ENCODE results near the gene GMPPB. TPM values are rescaled to one million over a fixed set of nuclear protein-coding genes. Genes with fewer than 3 reads are reported as not detected.
A peak's percentile ranks its signal among the peaks of the same experiment; 100 is the strongest.

GMPPB gene
- total and polyA plus RNA-seq, 4 donors = 12.6 to 57.8 (median 35.6) TPM

- TF ChIP-seq RAD21 (IDR thresholded peaks at IDR 0.05) (no peak), JUND (IDR thresholded peaks at IDR 0.05) (no peak), SP1 (IDR thresholded peaks at IDR 0.05) (no peak), YY1 (IDR thresholded peaks at IDR 0.05) (no peak), GABPA (IDR thresholded peaks at IDR 0.05 in 1 of 2, conservative IDR thresholded peaks at IDR 0.05 in 1 of 2) (no peak), TAF1 (conservative IDR thresholded peaks at IDR 0.05) (no peak), HNF4A (conservative IDR thresholded peaks at IDR 0.05) (no peak), ZBTB33 (IDR thresholded peaks at IDR 0.05) (no peak), MAX (IDR thresholded peaks at IDR 0.05) (no peak)
- TF ChIP-seq, protein P1, sequence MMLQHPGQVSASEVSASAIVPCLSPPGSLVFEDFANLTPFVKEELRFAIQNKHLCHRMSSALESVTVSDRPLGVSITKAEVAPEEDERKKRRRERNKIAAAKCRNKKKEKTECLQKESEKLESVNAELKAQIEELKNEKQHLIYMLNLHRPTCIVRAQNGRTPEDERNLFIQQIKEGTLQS (IDR thresholded peaks at IDR 0.05) = no peak
- TF ChIP-seq, protein P2, sequence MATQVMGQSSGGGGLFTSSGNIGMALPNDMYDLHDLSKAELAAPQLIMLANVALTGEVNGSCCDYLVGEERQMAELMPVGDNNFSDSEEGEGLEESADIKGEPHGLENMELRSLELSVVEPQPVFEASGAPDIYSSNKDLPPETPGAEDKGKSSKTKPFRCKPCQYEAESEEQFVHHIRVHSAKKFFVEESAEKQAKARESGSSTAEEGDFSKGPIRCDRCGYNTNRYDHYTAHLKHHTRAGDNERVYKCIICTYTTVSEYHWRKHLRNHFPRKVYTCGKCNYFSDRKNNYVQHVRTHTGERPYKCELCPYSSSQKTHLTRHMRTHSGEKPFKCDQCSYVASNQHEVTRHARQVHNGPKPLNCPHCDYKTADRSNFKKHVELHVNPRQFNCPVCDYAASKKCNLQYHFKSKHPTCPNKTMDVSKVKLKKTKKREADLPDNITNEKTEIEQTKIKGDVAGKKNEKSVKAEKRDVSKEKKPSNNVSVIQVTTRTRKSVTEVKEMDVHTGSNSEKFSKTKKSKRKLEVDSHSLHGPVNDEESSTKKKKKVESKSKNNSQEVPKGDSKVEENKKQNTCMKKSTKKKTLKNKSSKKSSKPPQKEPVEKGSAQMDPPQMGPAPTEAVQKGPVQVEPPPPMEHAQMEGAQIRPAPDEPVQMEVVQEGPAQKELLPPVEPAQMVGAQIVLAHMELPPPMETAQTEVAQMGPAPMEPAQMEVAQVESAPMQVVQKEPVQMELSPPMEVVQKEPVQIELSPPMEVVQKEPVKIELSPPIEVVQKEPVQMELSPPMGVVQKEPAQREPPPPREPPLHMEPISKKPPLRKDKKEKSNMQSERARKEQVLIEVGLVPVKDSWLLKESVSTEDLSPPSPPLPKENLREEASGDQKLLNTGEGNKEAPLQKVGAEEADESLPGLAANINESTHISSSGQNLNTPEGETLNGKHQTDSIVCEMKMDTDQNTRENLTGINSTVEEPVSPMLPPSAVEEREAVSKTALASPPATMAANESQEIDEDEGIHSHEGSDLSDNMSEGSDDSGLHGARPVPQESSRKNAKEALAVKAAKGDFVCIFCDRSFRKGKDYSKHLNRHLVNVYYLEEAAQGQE (IDR thresholded peaks at IDR 0.05) = no peak
- Histone ChIP-seq H3K27ac (ENCODE audit: low read depth in 1 of 2, low read length in 2 of 2) (peak overlapping the region; percentile 71 to 90), H3K9me3 (ENCODE audit: control insufficient read depth in 4 of 4, low read length in 3 of 4) (no peaks in the 10 kb centered on the region), H3K4me3 (ENCODE audit: low read depth in 1 of 3, low read length in 3 of 3) (peak overlapping the region; percentile 57 to 69 (median 63)), H3K4me1 (ENCODE audit: control insufficient read depth in 4 of 4, insufficient read depth in 4 of 4, low read length in 3 of 4) (peaks cover 6 to 44% (median 32%) of the 10 kb centered on the region in 4 donors), H3K27me3 (ENCODE audit: control insufficient read depth in 4 of 4, insufficient read depth in 4 of 4, low read length in 3 of 4) (no peaks in the 10 kb centered on the region), H3K9ac (ENCODE audit: low read depth in 1 of 2, low read length in 2 of 2) (peak overlapping the region; percentile 53 to 80), H3K36me3 (ENCODE audit: control insufficient read depth in 4 of 4, insufficient read depth in 3 of 4, low read depth in 1 of 4, low read length in 3 of 4) (peaks cover 5 to 29% (median 11%) of the 10 kb centered on the region in 4 donors)
- WGBS = 25% methylated on average over 6 of the region's 6 CpGs
- DNase-seq (ENCODE audit: low spot score) = peak; percentile 40
These were observed 835 bp upstream of the GMPPB start for GRCh38 chr3:49724586-49724985.

DNA sequence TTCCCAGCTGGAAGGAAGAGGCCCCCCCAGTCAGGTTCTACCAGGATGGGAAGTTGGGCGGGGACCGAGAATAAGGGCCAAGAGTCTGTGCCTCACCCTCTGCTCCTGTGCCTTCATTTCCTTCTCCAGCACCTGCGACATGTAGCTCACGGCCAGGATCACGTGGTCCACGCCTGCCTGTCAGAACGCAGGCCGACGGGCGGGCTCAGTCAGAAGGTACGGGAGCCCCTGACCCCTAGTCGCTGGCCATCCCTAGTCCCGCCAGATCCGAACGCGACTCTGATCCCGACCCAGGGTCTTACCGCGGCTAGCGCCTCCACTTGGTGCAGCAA lies 489 bp downstream of the GMPPB start:
- H3K36me3 ChIP-seq (ENCODE audit: control insufficient read depth in 4 of 4, insufficient read depth in 3 of 4, low read depth in 1 of 4, low read length in 3 of 4) = peaks cover 5 to 29% (median 11%) of the 10 kb centered on the region in 4 donors
- no peaks in the 10 kb centered on the region for H3K27me3 ChIP-seq (ENCODE audit: control insufficient read depth in 4 of 4, insufficient read depth in 4 of 4, low read length in 3 of 4)
- peak overlapping the region; percentile 88 to 92 for H3K27ac ChIP-seq (ENCODE audit: low read depth in 1 of 2, low read length in 2 of 2)
- no peaks in the 10 kb centered on the region for H3K9me3 ChIP-seq (ENCODE audit: control insufficient read depth in 4 of 4, low read length in 3 of 4)
- H3K9ac ChIP-seq (ENCODE audit: low read depth in 1 of 2, low read length in 2 of 2) = peak overlapping the region; percentile 73 to 75
- peak; percentile 59 for DNase-seq (ENCODE audit: low spot score)
- peak overlapping the region; percentile 91 to 94 (median 93) for H3K4me3 ChIP-seq (ENCODE audit: low read depth in 1 of 3, low read length in 3 of 3)
- H3K4me1 ChIP-seq (ENCODE audit: control insufficient read depth in 4 of 4, insufficient read depth in 4 of 4, low read length in 3 of 4) = peaks cover 8 to 53% (median 38%) of the 10 kb centered on the region in 4 donors
- TF ChIP-seq TAF1 (conservative IDR thresholded peaks at IDR 0.05) (no peak), HNF4A (conservative IDR thresholded peaks at IDR 0.05) (no peak), EGR1 (IDR thresholded peaks at IDR 0.05; ENCODE audit: low read depth in 2 of 2) (no peak), CTCF (IDR thresholded peaks at IDR 0.05; ENCODE audit: low read depth, low read length, missing input control) (no peak), RXRA (IDR thresholded peaks at IDR 0.05) (no peak), YY1 (IDR thresholded peaks at IDR 0.05) (no peak), NR2F2 (IDR thresholded peaks at IDR 0.05) (no peak), HNF4G (IDR thresholded peaks at IDR 0.05) (no peak)
- TF ChIP-seq, protein P2 (IDR thresholded peaks at IDR 0.05) = no peak
- WGBS = under 1% methylated on average over 20 of the region's 20 CpGs

Data from liver (tissue), 9 donors.